NCI-H2107 (cell line): Measurements from ENCODE around the gene KITLG.
"Not testable (repeated sequence)": the region's sequence is repeated elsewhere in the genome, so short reads cannot be mapped to it uniquely, and the experiment has no call there.

Experiments
- DNase-seq: peaks from one replicate; lab custom pipeline; 2025; lab: John Stamatoyannopoulos, UW

KITLG gene

GRCh38 chr12:88539893-88540292 is 40.4 kb downstream of the KITLG start:
- no peak for DNase-seq

GRCh38 chr12:88538697-88539096 is 41.6 kb downstream of the KITLG start:
- no peak for DNase-seq

DNA sequence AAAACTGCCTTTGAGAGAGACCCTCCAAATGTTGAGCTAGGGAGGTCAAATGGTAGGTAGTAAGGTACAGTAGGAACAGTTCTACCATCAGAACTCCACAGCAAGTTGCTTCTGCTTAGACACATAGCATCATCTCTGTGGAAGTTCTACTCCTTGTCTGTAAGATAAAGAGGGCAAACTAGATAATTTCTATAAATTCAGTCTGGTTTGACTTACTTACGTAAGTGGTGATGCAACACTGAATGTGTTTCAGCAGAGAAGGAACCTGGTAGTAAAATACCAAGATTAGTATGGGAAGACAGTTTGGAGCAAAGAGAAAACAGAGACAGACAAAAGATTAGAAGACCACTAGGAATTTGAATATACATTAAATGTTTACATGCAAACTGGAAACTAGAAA is 42.0 kb downstream of the KITLG start:
- no peak for DNase-seq

- no peak for DNase-seq
Observed at GRCh38 chr12:88530868-88531267, 49.4 kb downstream of the KITLG start.

GRCh38 chr12:88529531-88530488 is 50.5 kb downstream of the KITLG start:
- DNase-seq = no peak

DNA sequence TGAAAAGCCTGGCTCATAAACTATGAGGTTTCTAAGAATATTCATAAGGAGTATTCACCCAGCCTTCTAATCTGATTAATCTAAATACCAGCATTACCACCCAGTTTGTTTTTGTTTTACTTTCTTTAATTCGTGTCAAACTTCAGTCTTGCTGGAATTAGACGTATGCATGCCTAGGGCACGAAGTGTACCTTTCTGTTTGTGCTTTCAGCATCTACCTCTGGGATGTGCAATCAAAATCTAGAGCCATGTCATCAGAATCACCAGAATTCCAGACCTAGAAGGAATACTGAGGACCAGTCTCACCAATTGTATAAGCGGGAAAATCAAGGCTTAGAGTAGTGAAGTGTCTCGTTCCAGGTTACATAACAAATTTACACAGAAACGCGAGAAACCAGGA is 57.3 kb downstream of the KITLG start:
- DNase-seq = no peak

- no peak for DNase-seq
Observed at GRCh38 chr12:88520436-88520820, 59.8 kb downstream of the KITLG start.

DNA sequence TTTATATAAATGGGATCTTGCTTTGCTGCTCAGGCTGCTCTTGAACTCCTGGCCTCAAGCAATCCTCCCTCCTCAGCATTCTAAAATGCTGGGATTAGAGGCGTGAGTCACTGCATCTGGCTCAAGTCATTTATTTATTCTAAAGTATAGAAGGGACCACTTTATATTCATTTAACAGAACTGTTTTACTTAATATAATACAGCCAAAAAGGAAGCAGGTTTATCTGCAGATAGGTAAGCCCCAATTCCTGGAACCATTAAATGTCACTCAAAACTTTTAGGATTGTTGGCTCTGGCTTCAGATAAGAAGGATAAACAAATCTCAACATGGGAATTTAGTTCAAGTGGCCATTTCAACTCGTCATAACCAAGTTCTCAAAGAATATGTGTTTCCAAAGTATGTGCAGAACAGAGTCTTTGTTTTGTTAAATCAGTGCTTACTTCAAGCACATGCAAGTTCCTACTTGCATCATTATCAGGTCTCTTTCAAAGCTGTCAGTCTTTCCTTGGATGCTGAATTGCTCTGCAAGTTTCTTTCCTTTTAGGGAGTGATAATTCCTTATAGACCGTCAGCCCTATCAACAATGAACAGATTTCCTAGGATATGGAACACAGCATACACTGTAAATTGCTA is 60.4 kb downstream of the KITLG start:
- DNase-seq = no peak

- DNase-seq = no peak
Observed at GRCh38 chr12:88518863-88519403, 61.3 kb downstream of the KITLG start.

DNA sequence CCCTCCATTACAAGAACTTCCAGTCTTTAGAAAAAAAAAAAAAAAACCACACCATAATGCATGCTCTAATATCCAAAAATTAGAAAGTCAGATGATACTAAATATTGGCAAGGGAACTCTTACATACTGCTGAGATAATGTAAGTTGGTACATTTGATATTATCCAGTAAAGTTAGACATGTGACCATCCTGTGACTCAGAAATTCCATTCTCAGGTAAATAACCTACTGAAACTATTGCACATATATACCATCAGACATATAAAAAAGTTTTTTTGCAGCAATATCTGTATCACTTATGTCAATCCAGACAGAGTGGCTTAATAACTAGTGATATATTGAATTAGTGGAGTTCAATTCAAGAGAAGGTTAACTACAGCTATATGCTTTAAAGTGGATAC is 63.5 kb downstream of the KITLG start:
- DNase-seq = no peak

DNA sequence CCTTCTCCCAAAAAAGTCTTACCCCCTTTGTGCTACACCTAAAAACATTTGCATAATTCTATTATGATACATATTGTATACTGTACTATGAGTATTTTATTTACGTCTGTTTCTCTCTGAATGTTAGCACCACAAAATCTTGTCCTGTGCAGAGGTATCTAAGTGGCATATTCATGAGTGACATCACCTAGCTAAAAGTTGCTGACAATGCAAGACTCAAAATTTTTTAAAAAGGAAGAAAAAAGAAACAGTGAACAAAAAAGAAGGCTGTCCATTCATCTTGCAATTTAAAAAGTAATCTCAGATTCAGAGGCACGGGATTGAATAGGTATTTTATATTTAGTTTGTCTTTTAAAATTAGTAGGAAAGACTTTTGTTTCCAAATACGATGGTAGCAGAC is 69.4 kb downstream of the KITLG start:
- DNase-seq = no peak

DNA sequence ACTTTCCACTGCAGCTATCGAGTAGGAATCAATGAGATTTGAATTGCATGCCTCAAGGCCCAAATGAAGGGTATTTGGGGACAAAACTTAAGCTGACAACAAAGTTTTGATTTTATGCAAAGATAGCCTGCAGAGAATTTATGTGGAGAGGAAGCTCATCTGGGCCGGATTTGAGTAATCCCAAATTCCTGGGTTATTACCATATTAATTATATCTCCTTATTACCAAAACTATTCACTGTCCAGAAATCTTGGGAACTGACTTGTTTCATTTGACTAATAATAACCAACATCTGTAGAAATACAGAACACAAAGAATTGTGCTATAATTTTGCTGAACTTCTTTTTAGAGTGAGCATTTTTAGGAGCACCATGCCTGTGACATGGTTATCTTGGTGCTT is 70.4 kb downstream of the KITLG start:
- no peak for DNase-seq

DNA sequence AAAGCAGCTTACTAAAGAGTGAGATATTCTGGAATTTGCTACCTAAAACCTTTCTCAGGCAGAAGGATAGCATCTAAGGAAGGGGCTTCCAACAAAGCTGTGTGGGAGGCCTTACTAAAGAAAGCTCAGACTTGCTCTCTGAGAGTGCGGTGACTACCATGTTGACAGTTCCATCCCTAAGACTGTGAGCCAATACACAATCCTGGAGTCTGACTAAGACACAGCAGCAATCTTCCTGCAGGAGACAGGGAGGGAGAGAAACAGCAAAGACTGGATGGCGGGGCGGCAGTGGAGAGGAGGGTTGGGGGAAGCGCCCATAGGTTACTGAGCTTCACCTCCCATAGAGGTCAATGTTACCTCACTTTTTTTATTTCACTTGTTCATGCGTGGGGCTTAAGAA is 70.9 kb downstream of the KITLG start:
- DNase-seq = no peak

- not testable (repeated sequence) for DNase-seq
Observed at GRCh38 chr12:88507851-88508250, 72.4 kb downstream of the KITLG start.

DNA sequence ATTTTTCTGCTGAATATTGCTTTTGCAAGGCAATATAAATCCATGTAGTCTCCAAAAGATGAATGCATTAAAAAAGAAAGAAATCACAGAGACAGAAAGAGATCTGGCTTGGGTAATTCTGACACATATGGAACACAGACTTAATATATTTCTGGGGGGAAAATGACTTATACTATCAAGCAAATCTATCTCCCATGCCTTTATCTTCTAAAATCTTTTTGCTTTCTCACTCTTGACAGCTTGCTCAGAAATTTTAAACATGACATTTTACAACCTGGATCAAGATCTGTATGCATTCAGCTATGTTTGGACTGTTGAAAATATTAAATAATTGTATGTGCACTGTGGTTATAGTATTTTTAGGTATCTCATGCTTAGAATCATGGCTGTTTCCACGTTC is 73.0 kb downstream of the KITLG start:
- no peak for DNase-seq

- DNase-seq = no peak
Observed at GRCh38 chr12:88505696-88506095, 74.6 kb downstream of the KITLG start.

- no peak for DNase-seq
Observed at GRCh38 chr12:88503281-88503703, 77.0 kb downstream of the KITLG start.

DNA sequence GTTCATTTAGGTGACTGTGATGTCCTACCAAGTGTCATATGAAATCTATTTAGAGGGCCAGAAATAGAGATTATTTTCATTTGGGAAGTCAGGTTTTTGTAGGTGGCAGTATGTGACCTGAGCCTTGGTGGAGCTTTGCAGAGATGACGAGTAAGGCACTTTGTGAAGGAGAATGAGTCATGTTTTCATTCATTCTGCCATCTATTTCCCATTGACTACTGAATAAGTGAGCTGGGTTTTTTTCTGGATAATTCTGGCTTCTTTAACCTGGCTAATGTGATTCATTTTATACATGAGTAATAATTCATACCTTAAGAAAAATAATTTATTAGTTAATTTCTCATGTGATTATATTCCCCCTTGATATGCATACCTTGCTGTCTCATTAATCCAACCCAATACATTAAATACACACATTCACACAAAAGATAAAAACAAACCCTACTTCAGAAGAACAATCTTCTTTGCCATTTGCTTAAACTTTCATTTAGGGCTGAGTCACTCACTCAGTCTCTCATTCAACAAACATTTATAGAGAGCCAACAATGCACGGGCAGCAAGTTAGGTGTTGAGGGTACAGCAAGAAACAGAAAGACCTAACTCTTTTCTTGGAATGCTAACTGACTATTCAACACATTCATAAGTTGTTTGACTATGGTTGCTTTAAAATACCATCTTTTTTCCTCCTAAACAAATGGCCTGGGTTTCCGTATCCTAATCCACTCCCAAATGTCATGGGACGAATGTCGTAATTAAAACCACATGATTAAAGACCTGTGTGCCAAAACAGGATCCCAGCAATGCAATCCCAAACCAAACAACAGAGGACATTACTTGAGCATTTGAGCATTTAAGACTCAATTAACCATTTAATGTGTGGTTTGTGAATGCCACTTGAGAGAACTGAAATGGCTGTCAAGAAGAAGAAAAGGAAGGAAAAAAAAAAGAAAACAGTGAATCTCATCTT is 78.0 kb downstream of the KITLG start:
- no peak for DNase-seq

DNA sequence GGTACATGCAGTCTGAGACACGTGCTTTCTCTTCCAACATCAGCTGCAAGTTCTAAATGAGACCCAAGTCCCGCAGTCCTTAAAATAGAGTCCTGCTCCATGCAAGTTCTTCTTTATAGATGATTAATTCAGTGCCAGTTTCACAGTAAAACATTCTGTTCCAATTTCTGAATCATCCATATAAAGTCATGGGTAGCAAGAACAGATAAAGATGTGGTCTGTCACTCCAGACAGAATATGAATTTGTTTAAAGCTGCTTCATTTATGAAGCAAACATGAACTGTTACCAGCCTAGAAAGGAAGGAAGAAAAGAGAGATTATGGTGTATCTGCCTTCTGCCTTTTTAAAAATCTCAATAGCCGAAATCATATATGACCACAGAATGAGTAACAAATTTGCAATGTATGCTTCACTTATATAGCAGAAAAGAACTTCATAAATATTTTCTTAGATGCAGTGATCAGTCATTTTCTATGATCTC is 83.3 kb downstream of the KITLG start:
- no peak for DNase-seq

DNA sequence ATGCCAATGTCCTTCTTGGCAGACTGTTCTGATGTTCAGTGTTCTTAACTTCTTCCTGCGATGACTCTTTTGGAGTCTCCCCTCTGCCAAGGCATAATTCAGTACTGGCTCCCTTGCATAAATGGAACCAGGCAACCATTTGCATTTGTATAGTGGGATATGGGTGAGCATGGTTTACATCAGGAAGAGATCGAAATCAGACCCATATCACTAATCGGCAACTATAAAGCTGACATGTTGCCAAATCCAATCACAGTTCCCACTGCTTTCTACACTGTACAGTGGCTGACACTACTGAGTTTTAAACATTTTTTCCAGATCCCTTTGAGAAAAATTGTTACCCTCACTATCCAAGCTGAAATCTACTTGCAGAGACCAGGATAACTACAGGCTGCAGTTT is 83.8 kb downstream of the KITLG start:
- DNase-seq = no peak

DNA sequence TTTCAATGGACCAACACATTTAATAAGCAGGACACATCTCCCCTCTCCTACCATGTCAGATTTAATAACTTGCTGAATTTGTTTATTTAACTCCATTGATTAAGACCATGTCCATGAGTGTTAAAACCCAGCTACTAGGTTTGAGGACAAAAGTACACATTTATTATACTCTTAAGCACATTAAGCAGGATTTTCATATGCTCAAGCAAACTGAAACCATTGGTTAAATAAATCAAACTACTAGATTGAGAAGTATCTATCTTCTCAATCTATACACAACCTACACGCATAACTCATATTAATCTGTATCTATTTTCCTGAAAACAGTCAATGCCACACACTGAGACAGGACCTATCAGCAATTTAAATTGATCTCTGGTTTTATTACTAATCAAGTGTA is 85.2 kb downstream of the KITLG start:
- no peak for DNase-seq

- no peak for DNase-seq
Observed at GRCh38 chr12:88494520-88494919, 85.8 kb downstream of the KITLG start.
